Thoracic aorta (tissue), 2 donors: ENCODE data around the gene SPPL2B. TPM values are rescaled to one million over a fixed set of nuclear protein-coding genes. Genes with fewer than 3 reads are reported as not detected.

ENCODE experiments used
- ATAC-seq: fragments of 150-250 bp; one replicate; pipeline ENCODE4 v1.8.0; 2017; ENCODE audit warnings: low read depth; ENCODE audit not compliant: insufficient number of reproducible peaks, low FRiP score
- DNase-seq: peaks from one replicate; pipeline ENCODE4 v3.0.0-alpha.2; 2020; ENCODE audit warnings: low spot score
- H3K27ac ChIP-seq, 2 donors: fragments of 200-600 bp; sonication (generic); 1 replicate in 1 of 2; 2 replicates in 1 of 2; pipeline ENCODE4 v1.5.1; 2016; ENCODE audit warnings: mild to moderate bottlenecking in 2 of 2, moderate library complexity in 2 of 2
- H3K27me3 ChIP-seq: fragments of 200-600 bp; sonication (generic); replicated peaks from 2 replicates; pipeline ENCODE4 v1.6.0; 2016; ENCODE audit warnings: mild to moderate bottlenecking; ENCODE audit not compliant: insufficient read depth
- H3K36me3 ChIP-seq: fragments of 200-600 bp; sonication (generic); one replicate; pipeline ENCODE4 v1.5.1; 2016
- H3K4me1 ChIP-seq, 2 donors: fragments of 200-600 bp; sonication (generic); 1 replicate in 1 of 2; 2 replicates in 1 of 2; pipeline versions ENCODE4 v1.5.1 to v1.6.0; 2016; ENCODE audit warnings: low read depth in 2 of 2, mild to moderate bottlenecking in 1 of 2; ENCODE audit not compliant: control insufficient read depth in 1 of 2
- H3K4me3 ChIP-seq: fragments of 200-600 bp; sonication (generic); 2 replicates; pipeline ENCODE4 v1.5.1; 2016; ENCODE audit warnings: mild to moderate bottlenecking
- H3K9me3 ChIP-seq: fragments of 200-600 bp; sonication (generic); 2 replicates; pipeline ENCODE4 v1.5.1; 2016
- total RNA-seq, 2 donors: library from RNA; depleted of rRNA; stranded (reverse); fragments of >200 nt; gene quantifications; one replicate each; pipeline versions ENCODE4 v1.1.0 to v1.2.3, GENCODE V29; 2016
- TF ChIP-seq, protein P1 (sequence below): fragments of 200-600 bp; sonication (generic); IDR thresholded peaks from one replicate; pipeline ENCODE4 v1.5.1; 2019; ENCODE audit warnings: antibody characterized with exemption

The SPPL2B gene
- total RNA-seq, 2 donors from 2014 or later = 55.8 to 60.0 TPM

DNA sequence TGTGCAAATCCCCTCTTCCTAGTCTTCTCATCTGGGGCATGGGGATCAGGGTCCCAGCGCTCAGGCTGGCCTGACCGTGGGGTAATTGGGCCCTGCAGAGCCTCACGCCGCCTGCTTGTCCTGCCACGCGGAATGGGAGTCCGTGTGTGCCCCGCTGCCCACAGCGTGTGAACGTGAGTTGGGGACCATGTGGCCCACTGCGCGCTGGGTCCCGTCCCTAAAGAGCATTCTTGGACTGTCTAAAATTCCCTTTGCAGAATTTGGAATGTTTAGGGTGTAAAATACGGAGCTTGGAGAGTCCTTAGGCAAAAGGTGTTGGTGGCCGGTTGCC is 34.5 kb downstream of the SPPL2B start:
- Histone ChIP-seq H3K4me3 (no peak overlapping the region), H3K27ac (no peak overlapping the region), H3K36me3 (no peaks in the 10 kb centered on the region), H3K9me3 (no peaks in the 10 kb centered on the region), H3K4me1 (no peaks in the 10 kb centered on the region), H3K27me3 (no peaks in the 10 kb centered on the region)
- TF ChIP-seq, protein P1, sequence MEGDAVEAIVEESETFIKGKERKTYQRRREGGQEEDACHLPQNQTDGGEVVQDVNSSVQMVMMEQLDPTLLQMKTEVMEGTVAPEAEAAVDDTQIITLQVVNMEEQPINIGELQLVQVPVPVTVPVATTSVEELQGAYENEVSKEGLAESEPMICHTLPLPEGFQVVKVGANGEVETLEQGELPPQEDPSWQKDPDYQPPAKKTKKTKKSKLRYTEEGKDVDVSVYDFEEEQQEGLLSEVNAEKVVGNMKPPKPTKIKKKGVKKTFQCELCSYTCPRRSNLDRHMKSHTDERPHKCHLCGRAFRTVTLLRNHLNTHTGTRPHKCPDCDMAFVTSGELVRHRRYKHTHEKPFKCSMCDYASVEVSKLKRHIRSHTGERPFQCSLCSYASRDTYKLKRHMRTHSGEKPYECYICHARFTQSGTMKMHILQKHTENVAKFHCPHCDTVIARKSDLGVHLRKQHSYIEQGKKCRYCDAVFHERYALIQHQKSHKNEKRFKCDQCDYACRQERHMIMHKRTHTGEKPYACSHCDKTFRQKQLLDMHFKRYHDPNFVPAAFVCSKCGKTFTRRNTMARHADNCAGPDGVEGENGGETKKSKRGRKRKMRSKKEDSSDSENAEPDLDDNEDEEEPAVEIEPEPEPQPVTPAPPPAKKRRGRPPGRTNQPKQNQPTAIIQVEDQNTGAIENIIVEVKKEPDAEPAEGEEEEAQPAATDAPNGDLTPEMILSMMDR = no peak
- DNase-seq (no peak), ATAC-seq (no peak)

DNA sequence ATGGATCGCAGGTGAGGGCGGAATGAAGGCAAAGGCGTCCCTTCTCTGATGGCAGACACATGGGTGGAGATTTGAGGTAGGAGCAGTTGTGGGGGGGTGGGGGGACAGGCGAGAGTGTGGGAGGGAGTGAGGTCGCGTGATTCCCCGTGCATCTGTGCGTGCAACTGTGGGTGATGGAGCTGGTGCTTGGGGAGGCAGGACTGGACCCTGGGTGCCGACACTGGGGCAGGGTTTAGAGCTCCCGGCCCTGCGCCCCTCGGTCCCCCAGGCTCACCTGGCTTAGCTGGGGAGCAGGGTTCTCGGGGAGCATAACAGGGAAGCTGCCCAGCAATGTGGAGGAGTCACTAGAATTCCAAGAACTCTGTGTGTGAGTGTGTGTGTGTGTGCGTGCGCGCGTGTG is 34.9 kb downstream of the SPPL2B start:
- no peak overlapping the region for H3K4me3 ChIP-seq
- ATAC-seq (no peak), DNase-seq (no peak)
- H3K9me3 ChIP-seq = no peaks in the 10 kb centered on the region
- TF ChIP-seq, protein P1 = no peak
- no peaks in the 10 kb centered on the region for H3K36me3 ChIP-seq
- H3K27ac ChIP-seq = no peak overlapping the region
- H3K27me3 ChIP-seq = no peaks in the 10 kb centered on the region
- no peaks in the 10 kb centered on the region for H3K4me1 ChIP-seq

DNA sequence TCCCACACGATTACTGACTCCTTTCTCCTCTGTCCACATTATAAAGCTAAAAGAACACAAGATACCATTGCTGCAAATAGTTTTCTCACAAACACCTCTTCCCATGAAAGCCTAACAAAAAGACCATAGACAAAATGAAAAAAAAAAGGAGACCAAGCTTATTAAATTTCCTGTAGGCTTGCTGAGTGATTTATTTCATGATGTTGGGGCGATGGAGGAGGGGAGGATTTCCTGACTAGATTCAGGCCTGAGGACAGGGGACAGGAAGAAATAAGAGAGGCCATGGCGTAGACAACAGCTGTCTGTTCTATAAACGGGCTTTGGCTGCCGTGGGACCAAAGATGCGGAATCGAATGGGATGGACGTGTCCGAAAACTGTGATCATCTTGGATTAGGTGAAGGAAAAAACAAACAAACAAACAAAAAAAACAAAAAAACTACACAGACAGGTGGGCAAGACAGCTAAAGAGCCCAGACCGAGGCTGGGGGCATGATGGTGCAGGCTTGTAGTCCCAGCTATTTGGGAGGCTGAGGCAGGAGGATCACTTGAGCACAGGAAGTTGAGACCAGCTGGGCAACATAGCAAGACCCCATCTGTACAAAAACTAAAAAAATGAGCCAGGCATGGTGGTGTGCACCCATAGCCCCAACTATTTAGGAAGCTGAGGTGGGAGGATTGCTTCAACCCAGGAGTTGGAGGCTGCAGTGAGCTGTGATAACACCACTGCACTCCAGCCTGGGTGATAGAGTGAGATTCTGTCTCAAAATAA is 36.9 kb downstream of the SPPL2B start:
- H3K4me3 ChIP-seq = no peak overlapping the region
- no peaks in the 10 kb centered on the region for H3K4me1 ChIP-seq
- H3K36me3 ChIP-seq = no peaks in the 10 kb centered on the region
- ATAC-seq (no peak), DNase-seq (no peak)
- TF ChIP-seq, protein P1 = no peak
- no peak overlapping the region for H3K27ac ChIP-seq
- H3K27me3 ChIP-seq = no peaks in the 10 kb centered on the region
- no peaks in the 10 kb centered on the region for H3K9me3 ChIP-seq

DNA sequence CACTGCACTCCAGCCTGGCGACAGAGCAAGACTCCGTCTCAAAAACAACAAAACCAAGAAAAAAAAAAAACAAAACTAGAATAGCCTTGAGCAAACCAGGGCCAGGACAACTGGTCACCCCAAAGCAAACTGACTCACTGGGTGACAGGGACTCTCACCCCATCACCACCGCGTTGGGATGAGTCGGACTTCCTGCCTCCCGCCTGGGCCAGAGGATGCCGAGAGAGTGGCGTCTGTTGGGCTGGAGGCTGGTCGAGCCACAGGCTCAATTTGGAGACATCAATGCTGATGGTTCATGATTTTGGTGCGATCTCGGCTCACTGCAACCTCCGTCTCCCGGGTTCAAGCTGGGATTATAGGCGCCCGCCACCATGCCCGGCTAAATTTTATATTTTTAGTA is 43.2 kb downstream of the SPPL2B start:
- H3K4me3 ChIP-seq = no peak overlapping the region
- ATAC-seq (no peak), DNase-seq (no peak)
- H3K27ac ChIP-seq = no peak overlapping the region
- TF ChIP-seq, protein P1 = no peak
- no peaks in the 10 kb centered on the region for H3K36me3 ChIP-seq
- H3K9me3 ChIP-seq = no peaks in the 10 kb centered on the region
- H3K4me1 ChIP-seq = no peaks in the 10 kb centered on the region
- no peaks in the 10 kb centered on the region for H3K27me3 ChIP-seq

DNA sequence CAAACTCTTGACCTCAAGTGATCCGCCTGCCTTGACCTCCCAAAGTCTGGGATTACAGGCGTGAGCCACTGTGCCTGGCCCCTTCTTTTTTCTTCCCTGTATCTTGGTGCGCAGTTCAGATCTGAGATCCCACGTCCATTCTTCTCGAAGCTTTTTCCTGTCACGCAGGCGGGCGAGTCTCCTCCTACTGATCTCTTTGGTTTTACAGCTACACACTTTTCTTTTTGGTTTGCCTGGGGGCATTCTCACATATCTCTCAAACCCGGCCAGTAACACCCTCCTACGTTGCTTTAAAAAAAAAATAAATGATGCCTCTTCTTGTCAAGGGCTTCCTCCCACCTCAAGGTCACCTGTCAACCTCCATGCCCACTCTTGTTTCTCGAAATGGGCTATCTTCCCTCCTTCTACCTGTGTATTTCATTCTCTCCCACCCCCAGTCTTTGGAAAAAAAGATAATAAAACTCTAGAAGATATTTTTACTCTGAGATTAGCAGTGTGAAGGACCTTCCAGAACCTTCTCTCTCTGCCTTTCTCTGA is 43.7 kb downstream of the SPPL2B start:
- H3K9me3 ChIP-seq = no peaks in the 10 kb centered on the region
- no peaks in the 10 kb centered on the region for H3K36me3 ChIP-seq
- H3K4me3 ChIP-seq = no peak overlapping the region
- H3K27ac ChIP-seq = no peak overlapping the region
- H3K4me1 ChIP-seq = no peaks in the 10 kb centered on the region
- ATAC-seq (no peak), DNase-seq (no peak)
- TF ChIP-seq, protein P1 = no peak
- H3K27me3 ChIP-seq = no peaks in the 10 kb centered on the region
